Measurements from ENCODE around the gene PCP4. TPM values are rescaled to one million over a fixed set of nuclear protein-coding genes. Genes with fewer than 3 reads are reported as not detected.

PCP4 gene
- total RNA-seq, 1 donor from 2014 or later = not detected

DNA sequence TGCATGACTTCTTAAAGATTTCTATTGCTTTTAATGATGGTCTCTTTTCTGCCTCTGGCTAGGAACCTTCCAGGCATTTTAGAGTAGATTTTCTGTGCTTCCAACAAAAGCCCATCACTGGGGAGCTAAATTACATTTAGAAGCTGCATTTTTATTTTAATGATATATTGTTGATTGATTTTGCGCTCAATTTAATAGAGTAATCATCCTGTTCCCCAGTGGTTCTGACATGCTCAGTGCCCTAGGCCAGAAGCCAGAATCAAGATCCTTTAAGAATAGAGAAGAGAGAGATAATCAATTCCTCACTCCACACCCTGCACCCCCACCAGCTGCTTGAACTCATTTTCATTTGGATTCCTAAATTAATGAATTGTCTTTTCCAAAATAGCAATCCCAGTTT is 97.8 kb downstream of the PCP4 start:
- Histone ChIP-seq H2AFZ (replicated peaks) (no peak overlapping the region), H3K9ac (no peak overlapping the region), H3K4me2 (no peak overlapping the region), H3K4me3 (no peak overlapping the region), H3F3A (ENCODE audit: low read depth) (no peaks in the 10 kb centered on the region), H3K27me3 (no peaks in the 10 kb centered on the region), H3K4me1 (no peaks in the 10 kb centered on the region), H3K36me3 (no peaks in the 10 kb centered on the region), H3K9me3 (ENCODE audit: low read depth) (peaks cover 5% of the 10 kb centered on the region), H3K79me2 (ENCODE audit: low read depth) (no peaks in the 10 kb centered on the region), H4K20me1 (ENCODE audit: low read depth) (no peaks in the 10 kb centered on the region), H3K27ac (no peak overlapping the region)
- no peak overlapping the region for H3K27ac Mint-ChIP-seq
- DNase-seq (ENCODE audit: low spot score) = no peak
- H3K4me1 Mint-ChIP-seq = no peaks in the 10 kb centered on the region
- peaks cover 28% of the 10 kb centered on the region for H3K9me3 Mint-ChIP-seq
- TF ChIP-seq EZH2phosphoT487 (IDR thresholded peaks at IDR 0.05) = no peak
- no peak for TF ChIP-seq EZH2 (IDR thresholded peaks at IDR 0.05)
- no peak for TF ChIP-seq CTCF (IDR thresholded peaks at IDR 0.05)
- H3K27me3 Mint-ChIP-seq (ENCODE audit: insufficient read depth, low read depth) = no peaks in the 10 kb centered on the region
- peaks cover under 1% of the 10 kb centered on the region for H3K36me3 Mint-ChIP-seq
- no peak overlapping the region for H3K4me3 Mint-ChIP-seq

- Mint-ChIP-seq H3K27me3 (ENCODE audit: insufficient read depth, low read depth) (no peaks in the 10 kb centered on the region), H3K4me3 (no peak overlapping the region), H3K9me3 (peaks cover 24% of the 10 kb centered on the region), H3K4me1 (peaks cover 2% of the 10 kb centered on the region), H3K27ac (no peak overlapping the region), H3K36me3 (no peaks in the 10 kb centered on the region)
- Histone ChIP-seq H3K36me3 (no peaks in the 10 kb centered on the region), H3K4me3 (no peak overlapping the region), H3K4me1 (no peaks in the 10 kb centered on the region), H2AFZ (replicated peaks) (no peak overlapping the region), H3K27ac (no peak overlapping the region), H3K9me3 (ENCODE audit: low read depth) (no peaks in the 10 kb centered on the region), H3K9ac (no peak overlapping the region), H3K27me3 (no peaks in the 10 kb centered on the region), H3K4me2 (no peak overlapping the region), H4K20me1 (ENCODE audit: low read depth) (no peaks in the 10 kb centered on the region), H3F3A (ENCODE audit: low read depth) (no peaks in the 10 kb centered on the region), H3K79me2 (ENCODE audit: low read depth) (no peaks in the 10 kb centered on the region)
- DNase-seq (ENCODE audit: low spot score) = no peak
- no peak for TF ChIP-seq EZH2phosphoT487 (IDR thresholded peaks at IDR 0.05)
- no peak for TF ChIP-seq CTCF (IDR thresholded peaks at IDR 0.05)
- no peak for TF ChIP-seq EZH2 (IDR thresholded peaks at IDR 0.05)
These were observed 99.5 kb downstream of the PCP4 start for GRCh38 chr21:39966786-39967185.

- Histone ChIP-seq H3K27me3 (no peaks in the 10 kb centered on the region), H3K9ac (no peak overlapping the region), H3F3A (ENCODE audit: low read depth) (no peaks in the 10 kb centered on the region), H3K27ac (no peak overlapping the region), H3K4me2 (no peak overlapping the region), H4K20me1 (ENCODE audit: low read depth) (no peaks in the 10 kb centered on the region), H3K36me3 (no peaks in the 10 kb centered on the region), H3K4me3 (no peak overlapping the region), H3K4me1 (no peaks in the 10 kb centered on the region), H2AFZ (replicated peaks) (no peak overlapping the region), H3K9me3 (ENCODE audit: low read depth) (no peaks in the 10 kb centered on the region), H3K79me2 (ENCODE audit: low read depth) (no peaks in the 10 kb centered on the region)
- no peak for DNase-seq (ENCODE audit: low spot score)
- H3K9me3 Mint-ChIP-seq = peaks cover 21% of the 10 kb centered on the region
- no peak overlapping the region for H3K4me3 Mint-ChIP-seq
- H3K4me1 Mint-ChIP-seq = peaks cover 2% of the 10 kb centered on the region
- TF ChIP-seq CTCF (IDR thresholded peaks at IDR 0.05) (peak; percentile 12), EZH2 (IDR thresholded peaks at IDR 0.05) (no peak), EZH2phosphoT487 (IDR thresholded peaks at IDR 0.05) (no peak)
- peaks cover 2% of the 10 kb centered on the region for H3K27me3 Mint-ChIP-seq (ENCODE audit: insufficient read depth, low read depth)
- no peaks in the 10 kb centered on the region for H3K36me3 Mint-ChIP-seq
- H3K27ac Mint-ChIP-seq = no peak overlapping the region
These were observed 100.8 kb downstream of the PCP4 start for GRCh38 chr21:39968010-39968409.
